Mucosa of descending colon (tissue), 3 donors: Measurements from ENCODE around the gene ARHGAP31. TPM values are rescaled to one million over a fixed set of nuclear protein-coding genes. Genes with fewer than 3 reads are reported as not detected.
"Not testable (repeated sequence)": the region's sequence is repeated elsewhere in the genome, so short reads cannot be mapped to it uniquely, and the experiment has no call there.

Experiments
- ATAC-seq: fragments of 200-7000 bp; cut with Tn5 transposase; one replicate; pipeline ENCODE4 v1.9.1; 2020; ENCODE audit warnings: mild to moderate bottlenecking, moderate library complexity
- DNase-seq, 3 donors: peaks; one replicate each; pipeline ENCODE4 v3.0.0-alpha.2; 2020
- H3K36me3 ChIP-seq: fragments of 200-600 bp; one replicate; pipeline ENCODE4 v1.8.0; 2021; ENCODE audit warnings: low read depth, mild to moderate bottlenecking
- H3K4me1 ChIP-seq: fragments of 200-600 bp; one replicate; pipeline ENCODE4 v1.8.0; 2021; ENCODE audit warnings: low read depth, mild to moderate bottlenecking
- H3K4me3 ChIP-seq: fragments of 200-600 bp; one replicate; pipeline ENCODE4 v1.8.0; 2021; ENCODE audit warnings: mild to moderate bottlenecking
- H3K9me3 ChIP-seq: fragments of 200-600 bp; one replicate; pipeline ENCODE4 v1.8.0; 2021; ENCODE audit warnings: mild to moderate bottlenecking
- CTCF ChIP-seq: fragments of 200-600 bp; IDR thresholded peaks from one replicate; pipeline ENCODE4 v1.8.0; 2022; ENCODE audit warnings: antibody characterized with exemption, mild to moderate bottlenecking
- intact Hi-C, 2 donors: fragments of 100-400 bp; cut with DNase I in 1 of 2; cut with micrococcal nuclease in 1 of 2; formaldehyde crosslinking; loops; one replicate each; pipeline versions ENCODE4 v1.11.0 to v1.11.1; 2022; cut with DNase I, micrococcal nuclease
- total RNA-seq, 3 donors: library from RNA; stranded (reverse); fragmentation: NEBNext Ultra II Directional in 2 of 3; extraction: Animal tissue kit (Norgen Biotek cat#: 25700) in 2 of 3; gene quantifications; one replicate each; pipeline versions ENCODE4 v1.2.1 to v1.2.4, GENCODE V29; 2021 to 2023
- donor health status: DM: no; HTN: no; CAD: no; lungs with moderate emphysema.
- donor health status: DM: no; HTN: no; CAD: no.
- donor health status: DM: no; HTN: yes; CAD: no.

Gene ARHGAP31
- total RNA-seq, 3 donors from 2014 or later, result 7.7 to 25.8 (median 11.8) TPM

- no peaks in the 10 kb centered on the region for H3K4me1 ChIP-seq
- intact Hi-C loops, result no loop called here
- ATAC-seq, result no peak
- TF ChIP-seq CTCF, result no peak
- no peak for DNase-seq
- no peaks in the 10 kb centered on the region for H3K36me3 ChIP-seq
- H3K4me3 ChIP-seq, result no peak overlapping the region
- no peaks in the 10 kb centered on the region for H3K9me3 ChIP-seq
These were observed 36.0 kb downstream of the ARHGAP31 start for GRCh38 chr3:119330181-119330580.

GRCh38 chr3:119330858-119331257 is 36.7 kb downstream of the ARHGAP31 start:
- Histone ChIP-seq H3K9me3 (no peaks in the 10 kb centered on the region), H3K4me3 (no peak overlapping the region), H3K36me3 (no peaks in the 10 kb centered on the region), H3K4me1 (no peaks in the 10 kb centered on the region)
- no peak for ATAC-seq
- intact Hi-C loops, result no loop called here
- TF ChIP-seq CTCF, result no peak
- DNase-seq, result no peak

- Histone ChIP-seq H3K36me3 (no peaks in the 10 kb centered on the region), H3K4me1 (no peaks in the 10 kb centered on the region), H3K9me3 (no peaks in the 10 kb centered on the region), H3K4me3 (no peak overlapping the region)
- TF ChIP-seq CTCF, result no peak
- ATAC-seq (peak; percentile 25), DNase-seq (no peak)
- intact Hi-C loops, result no loop called here
These were observed 37.5 kb downstream of the ARHGAP31 start for GRCh38 chr3:119331661-119332060.

GRCh38 chr3:119333773-119334509 is 39.8 kb downstream of the ARHGAP31 start:
- ATAC-seq, result no peak
- intact Hi-C loops, result no loop called here
- no peaks in the 10 kb centered on the region for H3K36me3 ChIP-seq
- no peaks in the 10 kb centered on the region for H3K9me3 ChIP-seq
- no peak overlapping the region for H3K4me3 ChIP-seq
- DNase-seq, result peak in 1 of 3 donors; percentile 48
- TF ChIP-seq CTCF, result no peak
- H3K4me1 ChIP-seq, result no peaks in the 10 kb centered on the region

- no peak for ATAC-seq
- H3K4me1 ChIP-seq, result no peaks in the 10 kb centered on the region
- no peaks in the 10 kb centered on the region for H3K9me3 ChIP-seq
- intact Hi-C loops, result no loop called here
- DNase-seq, result no peak
- no peaks in the 10 kb centered on the region for H3K36me3 ChIP-seq
- no peak overlapping the region for H3K4me3 ChIP-seq
- no peak for TF ChIP-seq CTCF
These were observed 42.6 kb downstream of the ARHGAP31 start for GRCh38 chr3:119336823-119337222.

GRCh38 chr3:119337407-119337806 is 43.2 kb downstream of the ARHGAP31 start:
- H3K36me3 ChIP-seq, H3K4me1 ChIP-seq, ATAC-seq, H3K9me3 ChIP-seq, intact Hi-C loops, DNase-seq, H3K4me3 ChIP-seq: not testable (repeated sequence)
